ENCODE measurements around the gene NINL.

NINL gene

GRCh38 chr20:25623736-25624499 is 38.6 kb upstream of the NINL start, which contains the start of gene NANP:
Gene NANP, minus strand, starts transcription at chr20:25624014. Its CDS starts 66 bp downstream, at chr20:25623948.
- DNase-seq (ENCODE audit: low read depth): peak; percentile 97
- peak; percentile 16 for TF ChIP-seq CTCF (IDR thresholded peaks at IDR 0.05; ENCODE audit: low read depth, low read length, missing control alignments)
- peak within 1 kb of the TSS; percentile 92 for H3K4me3 ChIP-seq (ENCODE audit: low read depth, low read length)
- in situ Hi-C loops (cut with HindIII; ENCODE audit: low sequenced_read_pairs): no loop called here

- in situ Hi-C loops (cut with HindIII; ENCODE audit: low sequenced_read_pairs): no loop called here
- DNase-seq (ENCODE audit: low read depth): no peak
- peak overlapping the region; percentile 92 for H3K4me3 ChIP-seq (ENCODE audit: low read depth, low read length)
- TF ChIP-seq CTCF (IDR thresholded peaks at IDR 0.05; ENCODE audit: low read depth, low read length, missing control alignments): no peak
Measured at GRCh38 chr20:25623225-25623735, 37.9 kb upstream of the NINL start.

- in situ Hi-C loops (cut with HindIII; ENCODE audit: low sequenced_read_pairs): no loop called here
- no peak for TF ChIP-seq CTCF (IDR thresholded peaks at IDR 0.05; ENCODE audit: low read depth, low read length, missing control alignments)
- DNase-seq (ENCODE audit: low read depth): no peak
- H3K4me3 ChIP-seq (ENCODE audit: low read depth, low read length): peak overlapping the region; percentile 92
Measured at GRCh38 chr20:25622450-25623224, 37.3 kb upstream of the NINL start.

- in situ Hi-C loops (cut with HindIII; ENCODE audit: low sequenced_read_pairs): no loop called here
- H3K4me3 ChIP-seq (ENCODE audit: low read depth, low read length): no peak overlapping the region
Measured at GRCh38 chr20:25622049-25622448, 36.7 kb upstream of the NINL start.

GRCh38 chr20:25619514-25619913 is 34.2 kb upstream of the NINL start:
- no peak overlapping the region for H3K4me3 ChIP-seq (ENCODE audit: low read depth, low read length)
- no peak for DNase-seq (ENCODE audit: low read depth)
- in situ Hi-C loops (cut with HindIII; ENCODE audit: low sequenced_read_pairs): no loop called here
- TF ChIP-seq CTCF (IDR thresholded peaks at IDR 0.05; ENCODE audit: low read depth, low read length, missing control alignments): no peak

More at GRCh38 chr20:25622049-25622448, 36.7 kb upstream of the NINL start:
- TF ChIP-seq CTCF (IDR thresholded peaks at IDR 0.05; ENCODE audit: low read depth, low read length, missing control alignments): no peak
- no peak for DNase-seq (ENCODE audit: low read depth)

GRCh38 chr20:25608774-25609173 is 23.4 kb upstream of the NINL start:
- DNase-seq (ENCODE audit: low read depth): no peak
- no peak overlapping the region for H3K4me3 ChIP-seq (ENCODE audit: low read depth, low read length)
- TF ChIP-seq CTCF (IDR thresholded peaks at IDR 0.05; ENCODE audit: low read depth, low read length, missing control alignments): no peak
- in situ Hi-C loops (cut with HindIII; ENCODE audit: low sequenced_read_pairs): no loop called here
